Hematopoietic multipotent progenitor cell treated with erythropoietin and hydrocortisone succinate and interleukin-3 and kit ligand, for 4 days (in vitro differentiated cells): Measurements from ENCODE around the gene NFX1.

ENCODE experiments used
- DNase-seq: peaks from one replicate; pipeline ENCODE4 v3.0.0-alpha.2; 2015

Gene NFX1

DNA sequence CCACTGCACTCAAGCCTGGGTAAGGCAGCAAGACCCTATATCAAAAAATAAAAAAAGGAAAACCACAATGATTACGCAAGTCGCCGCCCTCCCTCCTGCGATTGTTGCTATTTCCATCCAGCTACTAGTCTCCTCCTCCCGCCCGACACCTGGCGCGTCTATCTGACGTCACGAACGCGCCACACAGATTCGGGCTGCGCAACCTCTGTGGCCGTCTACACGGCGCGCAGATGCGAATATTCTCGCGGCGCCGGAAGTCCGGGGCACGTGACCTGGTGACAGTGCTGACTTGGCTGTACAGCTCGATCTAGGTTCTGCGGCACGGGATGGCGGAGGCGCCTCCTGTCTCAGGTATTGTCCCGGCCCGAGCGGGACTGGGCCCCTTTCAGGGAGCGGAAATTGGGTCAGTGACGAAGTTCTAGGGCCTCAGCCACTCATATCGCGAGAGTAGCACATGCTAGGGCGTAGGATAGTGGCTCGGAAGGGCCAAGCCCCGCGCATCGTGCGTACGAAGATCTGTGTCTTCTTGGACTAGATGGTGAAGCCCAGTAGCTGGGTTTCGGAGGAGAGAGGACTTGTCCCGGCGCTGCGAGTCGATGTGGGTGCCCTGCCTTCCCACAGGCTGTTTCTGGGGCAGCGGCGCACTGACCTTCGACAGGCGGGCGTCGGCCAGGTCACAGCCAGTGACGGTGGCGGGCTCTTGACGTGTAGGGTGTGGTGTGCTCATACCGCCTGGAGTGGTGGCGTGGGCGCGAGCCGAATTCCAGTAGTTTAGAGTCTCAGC lies at the start of gene NFX1:
Gene NFX1 (plus strand): TSS at position 270 of the 784 bp plus-strand sequence. CDS start 57 bp downstream, at position 327.
- DNase-seq, result peak; percentile 99

DNA sequence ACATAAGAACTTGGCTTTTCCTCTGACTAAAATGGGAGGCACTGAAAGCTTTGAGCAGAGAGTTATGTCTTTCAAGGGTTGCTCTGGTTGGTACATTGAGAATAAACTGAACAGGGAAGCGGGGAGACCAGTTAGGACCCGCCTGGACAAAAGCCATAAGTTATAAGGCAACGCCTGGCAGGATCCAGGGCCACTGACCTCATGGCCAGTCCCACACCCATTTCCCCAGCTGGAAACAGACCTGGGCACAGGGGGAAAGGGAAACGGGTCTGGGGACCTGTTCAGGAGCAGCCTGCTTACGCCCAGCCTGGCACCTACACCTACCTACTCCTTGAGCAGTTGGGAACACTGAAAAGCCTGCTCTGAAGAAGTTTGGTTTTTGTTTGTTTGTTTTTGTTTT lies 49.0 kb upstream of the NFX1 start:
- no peak for DNase-seq

DNA sequence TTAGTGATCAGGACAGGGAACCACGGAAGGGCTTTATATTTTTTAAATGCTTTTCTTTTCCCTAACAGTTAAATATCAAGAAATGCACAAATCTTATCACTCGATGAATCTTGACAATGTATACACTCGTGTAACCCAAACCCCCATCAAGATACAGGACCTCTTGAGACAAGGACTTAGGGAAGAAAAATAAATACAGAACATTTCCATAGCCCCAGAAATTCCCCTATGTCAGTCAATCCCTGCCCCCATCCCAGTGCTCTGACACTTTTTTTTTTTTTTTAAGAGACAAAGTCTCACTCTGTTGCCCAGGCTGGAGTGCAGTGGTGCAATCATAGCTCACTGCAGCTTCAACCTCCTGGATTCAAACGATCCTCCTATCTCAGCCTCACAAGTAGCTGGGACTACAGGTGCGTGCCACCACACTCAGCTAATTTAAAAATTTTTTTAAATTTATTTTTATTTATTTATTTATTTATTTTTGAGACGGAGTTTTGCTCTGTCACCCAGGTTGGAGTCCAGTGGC lies 47.6 kb upstream of the NFX1 start:
- no peak for DNase-seq

DNA sequence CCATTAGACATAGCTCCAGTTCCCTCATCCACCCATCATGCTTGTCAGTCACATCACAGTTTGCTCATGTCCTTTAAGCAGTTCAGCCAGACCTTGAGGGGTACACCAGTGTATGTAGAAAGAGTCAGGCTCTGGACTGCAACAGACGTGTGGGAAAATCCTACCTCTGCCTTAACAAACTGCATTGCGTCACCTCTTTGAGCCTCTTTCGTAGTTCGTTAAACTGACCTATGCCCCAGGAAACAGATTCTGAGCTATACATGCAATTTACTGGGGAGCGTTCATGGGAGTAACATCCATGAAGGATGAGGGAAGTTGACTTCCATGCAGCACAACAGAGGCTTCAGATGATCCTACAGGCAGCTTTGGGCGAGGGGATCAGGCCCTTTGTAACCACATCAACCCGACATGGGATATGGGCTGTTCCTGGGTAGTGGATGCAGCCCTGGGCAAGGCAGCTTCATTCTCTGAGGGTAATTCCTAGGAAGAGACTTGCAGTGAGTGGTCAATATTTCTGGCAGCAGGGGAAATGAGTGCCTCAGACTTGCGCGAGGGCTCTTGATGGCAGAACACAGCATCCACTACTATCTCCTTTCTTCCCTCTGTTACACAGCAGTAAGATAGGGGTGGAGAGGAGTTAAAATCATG lies 46.1 kb upstream of the NFX1 start:
- DNase-seq, result no peak

DNA sequence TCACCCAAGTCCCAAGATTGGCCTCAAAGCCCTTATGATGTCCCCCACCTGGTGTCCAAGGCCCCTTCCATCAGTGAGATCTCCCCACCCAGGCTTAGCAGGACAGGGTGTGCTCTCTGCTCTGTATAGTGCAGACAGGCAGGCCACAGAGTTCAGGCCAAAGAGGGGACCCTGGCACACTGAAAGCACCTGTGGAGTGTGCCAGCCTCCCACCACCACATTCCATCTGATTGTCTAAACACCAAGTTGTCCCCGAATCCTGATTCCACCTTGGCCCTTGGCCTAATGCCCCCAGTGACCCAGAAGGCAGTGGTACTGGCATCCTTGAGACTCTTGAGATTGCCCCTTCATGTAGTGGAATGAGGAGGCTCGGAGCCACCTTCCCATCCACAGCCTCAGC lies 45.0 kb upstream of the NFX1 start:
- DNase-seq, result no peak

DNA sequence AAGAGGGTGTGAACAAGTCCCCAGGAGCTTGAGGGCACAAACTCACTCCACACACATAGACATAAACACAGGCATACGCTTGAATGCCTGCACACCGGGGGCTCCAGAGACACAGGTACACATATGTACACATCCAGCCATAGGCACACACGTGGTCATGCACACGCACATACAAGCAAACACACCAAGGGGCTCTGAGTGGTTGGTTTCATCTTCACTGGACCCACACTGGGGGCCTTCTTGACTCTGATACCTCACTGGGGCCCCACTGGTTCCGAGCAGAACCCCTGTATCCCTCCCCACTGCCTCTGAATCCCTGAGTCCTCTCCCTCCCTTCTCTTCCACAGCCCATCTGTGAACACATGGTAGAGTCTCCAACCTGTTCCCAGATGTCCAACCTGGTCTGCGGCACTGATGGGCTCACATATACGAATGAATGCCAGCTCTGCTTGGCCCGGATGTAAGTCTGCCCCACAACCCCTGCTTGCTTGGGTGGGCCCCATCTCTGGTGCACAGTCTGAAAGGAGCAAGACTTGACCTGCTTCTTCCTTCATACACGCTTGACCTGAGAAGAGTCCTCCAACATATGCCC lies 44.0 kb upstream of the NFX1 start:
- no peak for DNase-seq

DNA sequence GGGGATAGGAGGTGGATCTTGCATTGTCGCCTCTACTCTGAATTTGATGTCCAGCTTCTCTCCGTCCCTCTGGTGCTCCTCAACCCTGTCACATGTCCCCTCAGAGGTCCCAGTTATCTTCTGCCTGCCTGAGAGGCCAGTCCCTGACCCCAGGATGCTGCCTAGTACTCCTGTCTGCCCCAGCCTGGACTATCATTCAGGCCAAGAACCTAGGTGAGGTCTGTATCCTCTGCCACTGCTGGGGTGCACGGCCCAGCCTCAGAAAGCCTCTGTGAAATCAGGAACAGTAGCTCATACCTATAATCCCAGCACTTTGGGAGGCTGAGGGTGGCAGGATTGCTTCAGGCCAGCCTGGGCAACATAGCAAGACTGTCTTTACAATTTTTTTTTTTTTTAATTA lies 41.7 kb upstream of the NFX1 start:
- no peak for DNase-seq

DNA sequence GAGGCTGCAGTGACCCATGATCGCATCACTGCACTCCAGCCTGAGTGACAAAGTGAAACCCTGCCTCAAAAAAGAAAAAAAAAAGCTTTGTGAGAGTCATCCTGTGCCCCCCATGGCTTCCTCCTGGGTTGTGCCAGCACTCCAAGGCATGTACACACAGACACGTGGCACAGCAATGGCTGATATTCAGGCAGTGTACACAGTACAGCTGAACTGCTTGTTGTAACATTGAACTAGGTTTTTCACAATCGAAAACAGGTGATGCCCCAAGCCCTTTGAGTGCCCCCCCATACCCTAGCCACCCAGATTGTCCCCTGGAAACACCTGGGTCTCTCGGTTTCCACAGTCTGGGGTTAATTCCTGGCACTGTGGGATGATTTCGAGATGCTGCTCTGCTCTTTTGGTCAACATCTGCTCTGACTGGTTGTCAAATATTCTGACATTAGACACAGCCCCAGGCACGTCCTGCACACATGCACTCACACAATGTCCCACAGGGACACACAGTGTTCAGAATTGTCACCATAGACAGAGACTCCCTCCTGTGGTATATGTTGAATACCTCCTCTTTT lies 41.1 kb upstream of the NFX1 start:
- no peak for DNase-seq

DNA sequence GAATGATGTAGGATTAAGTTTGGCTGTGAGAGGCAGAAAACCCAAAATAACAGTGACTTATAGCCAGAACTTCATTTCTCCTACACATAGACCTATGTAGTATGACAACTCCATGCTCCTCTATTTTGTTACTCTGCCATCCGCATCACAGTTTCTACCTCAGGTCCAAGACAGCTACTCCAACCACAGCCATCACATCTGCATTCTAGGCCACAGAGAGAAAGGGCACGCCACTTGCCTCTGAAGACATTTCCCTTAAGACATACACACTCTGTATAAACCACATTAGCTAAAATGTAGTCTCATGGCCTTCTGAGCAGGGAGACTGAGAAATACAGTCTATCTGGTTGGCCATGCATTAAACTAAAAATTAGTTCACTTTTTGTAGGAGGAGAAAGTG lies 40.3 kb upstream of the NFX1 start:
- no peak for DNase-seq

DNA sequence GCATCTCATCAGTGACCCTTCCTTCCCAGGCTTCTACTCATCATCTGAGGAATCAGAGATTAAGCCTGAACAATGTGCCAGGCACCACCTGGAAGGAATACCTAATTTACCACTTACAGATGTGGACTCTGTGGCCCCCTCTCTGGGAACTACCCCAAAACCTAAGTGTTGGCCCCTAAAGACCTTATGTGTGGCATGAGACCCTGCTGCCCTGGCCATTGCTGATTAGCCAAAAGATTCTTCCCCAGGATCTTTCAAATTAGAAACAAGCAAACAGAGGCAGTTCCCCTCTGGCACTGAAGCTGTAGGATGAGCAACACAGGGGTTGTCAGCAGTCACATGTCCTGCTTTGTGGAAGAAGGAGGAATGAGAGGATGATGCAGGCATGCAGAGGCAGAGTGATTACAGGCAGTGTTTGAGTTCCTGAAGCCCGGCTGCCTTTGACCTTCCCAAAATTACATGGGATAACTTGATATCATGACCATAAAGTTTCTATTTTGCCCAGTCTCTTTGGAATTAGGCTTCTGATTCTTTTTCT lies 39.8 kb upstream of the NFX1 start:
- DNase-seq, result no peak

DNA sequence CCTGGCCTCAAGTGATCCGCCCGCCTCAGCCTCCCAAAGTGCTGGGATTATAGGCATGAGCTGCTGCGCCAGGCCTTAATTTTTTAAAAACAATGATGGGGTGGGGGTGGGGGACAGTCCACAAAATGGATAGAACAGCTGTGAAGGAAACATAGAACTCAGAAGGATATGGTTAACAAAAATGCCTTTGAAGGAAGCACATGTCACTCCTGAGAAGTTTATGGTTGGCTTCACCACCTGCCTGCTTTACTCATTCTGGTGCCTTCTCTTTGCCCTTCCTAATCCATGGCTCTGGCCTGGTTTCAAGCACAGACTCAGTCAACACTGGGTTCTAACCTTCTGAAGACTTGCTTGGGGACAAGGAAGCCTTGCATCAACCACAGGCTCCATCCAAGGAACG lies 36.1 kb upstream of the NFX1 start:
- DNase-seq, result no peak

DNA sequence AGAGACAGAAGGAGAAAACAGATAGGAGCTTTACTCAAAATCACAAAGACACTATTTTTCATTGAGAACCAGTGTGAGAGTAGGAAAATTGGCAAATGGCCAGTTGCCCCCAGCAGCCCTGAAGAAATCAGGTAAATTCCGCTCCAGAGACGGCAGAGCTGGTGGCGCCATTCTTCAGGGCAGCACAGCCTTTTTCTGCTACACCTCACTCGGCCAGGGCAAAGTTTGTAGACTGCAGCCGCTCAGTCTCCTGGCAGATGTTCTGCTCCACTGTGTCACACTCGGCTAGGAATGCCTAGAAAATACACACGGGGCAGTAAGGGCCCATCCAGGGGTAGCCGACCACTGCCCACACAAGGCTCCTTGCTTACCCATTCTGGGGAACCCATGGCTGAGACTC lies 35.3 kb upstream of the NFX1 start:
- no peak for DNase-seq

DNA sequence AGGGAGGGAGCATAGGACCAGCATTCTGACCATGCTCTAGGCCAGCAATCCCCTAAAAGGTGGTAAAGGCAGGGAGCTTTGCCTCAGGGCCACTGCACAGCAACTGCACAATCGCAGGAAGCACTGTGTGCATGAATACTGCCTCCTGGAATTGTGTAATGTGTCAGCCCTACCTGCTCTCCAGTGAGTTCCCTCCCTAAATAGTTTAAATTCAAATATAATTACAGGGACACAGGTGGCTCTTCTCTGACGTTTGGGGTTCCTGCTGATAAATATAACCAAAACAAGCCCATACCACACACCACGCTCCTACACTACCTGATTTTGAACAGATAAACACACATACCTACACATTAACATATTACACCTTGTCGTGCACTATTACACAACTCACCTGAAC lies 34.8 kb upstream of the NFX1 start:
- no peak for DNase-seq

DNA sequence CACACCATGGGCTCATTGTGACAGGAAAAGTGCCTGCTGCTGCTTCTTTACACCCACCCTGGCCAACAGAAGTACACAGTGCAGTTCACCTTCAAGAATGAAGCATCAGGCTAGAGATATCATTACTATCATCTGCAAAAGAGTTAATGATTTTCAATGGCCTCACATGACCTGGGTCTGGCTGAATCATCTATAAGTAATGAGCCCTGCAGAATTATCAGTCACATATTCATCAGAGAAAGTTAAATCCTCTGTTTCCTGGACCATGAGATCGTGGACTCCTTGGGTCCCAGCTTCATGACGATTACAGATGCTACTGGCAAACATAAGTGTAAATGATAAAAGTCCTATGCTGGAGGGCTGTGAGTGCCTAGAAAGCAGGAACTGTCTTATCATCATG lies 34.1 kb upstream of the NFX1 start:
- DNase-seq, result no peak

DNA sequence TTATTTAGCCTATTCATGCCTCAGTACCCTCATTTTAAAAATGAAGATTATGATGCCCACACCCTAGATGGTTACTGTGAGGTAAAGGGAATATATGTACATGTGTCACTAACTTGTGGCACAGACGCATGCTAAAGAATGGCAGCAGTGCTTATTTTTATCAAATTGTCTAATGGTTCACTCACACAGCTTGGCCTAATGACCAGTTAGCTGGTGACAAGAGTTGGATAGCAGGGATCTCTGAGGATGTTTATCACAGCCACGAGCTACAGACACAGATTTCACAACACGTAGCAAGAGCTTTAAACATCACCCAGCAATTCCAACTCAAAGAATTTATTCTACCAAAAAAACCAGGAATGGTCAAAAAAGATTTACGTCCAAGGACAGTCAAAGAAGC lies 33.0 kb upstream of the NFX1 start:
- no peak for DNase-seq

DNA sequence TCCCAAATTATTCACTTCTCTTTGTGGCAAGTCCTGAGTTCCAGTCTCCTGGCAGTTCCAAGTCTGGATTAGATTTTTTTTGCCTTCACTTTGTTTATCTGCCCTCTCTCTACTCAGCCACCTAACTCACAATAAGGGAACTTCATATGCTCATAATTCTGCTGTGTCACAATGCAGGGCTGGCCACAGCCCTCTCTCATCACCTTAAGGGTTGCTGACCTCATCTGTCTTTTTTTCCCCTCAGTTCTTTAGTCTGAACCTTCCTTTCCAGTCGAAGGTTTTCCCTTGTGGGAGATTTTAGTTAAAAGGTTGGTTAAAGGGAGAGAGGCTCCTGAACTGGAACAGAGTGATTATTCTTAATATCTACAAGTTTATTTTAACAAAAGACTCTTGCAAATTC lies 29.9 kb upstream of the NFX1 start:
- DNase-seq, result peak; percentile 31

DNA sequence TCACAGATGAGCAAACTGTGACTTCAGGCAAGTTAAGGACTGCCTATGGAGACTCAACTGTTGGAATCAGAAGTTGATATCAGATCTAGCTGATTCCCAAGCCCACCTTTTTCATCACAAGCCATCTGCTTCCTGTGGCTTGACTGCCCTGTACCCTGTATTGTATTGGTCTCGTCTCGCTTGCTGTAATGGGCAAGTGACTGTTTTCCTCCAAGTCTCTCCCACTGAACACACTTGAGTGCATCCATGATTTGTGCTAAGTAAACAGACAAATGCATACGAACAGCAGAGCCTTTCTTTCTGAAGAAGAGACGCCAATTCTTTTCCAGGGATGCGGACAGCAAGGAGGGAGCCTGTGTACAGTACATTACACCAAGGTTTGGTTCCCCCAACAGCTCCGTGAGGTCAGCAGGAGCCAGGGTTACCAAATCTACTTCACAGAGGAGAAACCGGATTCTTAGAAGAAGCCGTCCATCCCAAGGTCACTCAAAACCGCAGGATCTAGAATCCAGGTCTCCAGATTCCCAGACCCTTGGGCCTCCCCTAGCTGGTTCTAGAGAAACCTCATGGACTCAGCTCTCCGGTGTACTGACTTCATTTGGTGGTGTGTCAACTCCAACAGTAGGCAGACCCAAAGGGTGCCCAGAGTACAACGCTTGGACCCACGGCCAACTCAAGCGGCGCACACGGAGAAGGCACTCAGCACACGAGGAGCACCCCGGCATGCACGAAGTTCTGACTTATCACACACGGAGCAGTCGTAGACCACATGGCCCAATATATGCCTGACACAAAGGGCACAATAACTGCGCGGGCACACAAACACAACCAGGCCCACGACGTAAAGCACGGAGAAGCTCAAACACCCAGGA lies 26.9 kb upstream of the NFX1 start:
- peak; percentile 69 for DNase-seq

DNA sequence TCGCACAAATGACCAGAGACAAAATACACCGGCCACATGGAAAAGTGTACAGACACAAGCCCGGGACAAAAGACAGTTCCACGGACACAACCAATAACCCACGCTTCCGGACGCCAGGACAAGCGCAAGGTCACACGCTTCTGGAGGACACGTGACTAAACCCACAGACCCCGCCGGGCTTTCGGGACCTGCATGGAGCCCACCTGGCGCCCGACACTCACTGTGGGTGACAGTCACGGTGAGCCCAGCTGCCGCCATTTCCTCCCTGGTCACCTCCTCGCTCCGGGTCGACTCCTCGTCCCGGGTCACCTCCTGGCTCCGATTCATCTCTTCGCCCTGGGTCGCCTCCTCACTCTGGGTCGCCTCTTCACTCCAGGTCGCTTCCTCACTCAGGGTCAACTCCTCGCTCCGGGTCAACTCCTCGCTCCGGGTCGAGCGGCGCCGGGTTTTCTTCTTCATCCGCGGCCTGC lies 26.3 kb upstream of the NFX1 start:
- peak; percentile 77 for DNase-seq

DNA sequence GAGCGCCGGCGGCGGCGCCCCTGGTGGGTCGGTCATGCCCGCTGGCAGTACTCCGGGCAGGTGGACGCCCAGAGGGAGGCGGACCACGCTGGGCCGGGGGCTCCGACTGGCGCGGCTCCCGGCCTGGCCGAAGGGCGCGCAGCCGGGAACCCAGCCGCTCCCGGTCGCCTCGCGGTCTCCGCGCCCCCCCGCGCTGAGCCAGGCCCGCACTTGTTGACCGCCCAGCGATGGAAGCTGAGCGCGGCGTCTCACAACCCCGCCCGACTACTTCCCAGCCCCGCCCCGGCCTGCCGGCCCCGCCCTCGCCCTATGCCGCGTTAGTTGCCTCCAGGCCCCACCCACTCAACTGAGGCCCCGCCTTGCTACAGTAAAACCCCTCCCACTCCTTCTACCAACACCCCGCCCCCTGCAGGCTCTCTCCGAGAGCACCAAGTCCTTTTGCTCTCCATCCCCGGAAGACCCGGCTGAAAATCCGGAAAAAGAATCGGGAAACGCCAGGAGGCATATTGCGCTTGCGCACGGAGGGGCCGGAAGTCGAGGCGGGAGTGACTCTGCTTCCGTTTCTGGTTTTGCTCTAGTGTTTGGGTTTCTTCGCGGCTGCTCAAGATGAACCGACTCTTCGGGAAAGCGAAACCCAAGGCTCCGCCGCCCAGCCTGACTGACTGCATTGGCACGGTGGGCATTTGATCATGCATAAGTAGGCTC lies 25.7 kb upstream of the NFX1 start, which contains the start of the genes BAG1 and CHMP5:
Gene BAG1 (minus strand): TSS at position 236 of the 705 bp plus-strand sequence.
Gene CHMP5 (plus strand): TSS at position 577 of the 705 bp plus-strand sequence. CDS start 30 bp downstream, at position 607.
- peak; percentile 100 for DNase-seq

DNA sequence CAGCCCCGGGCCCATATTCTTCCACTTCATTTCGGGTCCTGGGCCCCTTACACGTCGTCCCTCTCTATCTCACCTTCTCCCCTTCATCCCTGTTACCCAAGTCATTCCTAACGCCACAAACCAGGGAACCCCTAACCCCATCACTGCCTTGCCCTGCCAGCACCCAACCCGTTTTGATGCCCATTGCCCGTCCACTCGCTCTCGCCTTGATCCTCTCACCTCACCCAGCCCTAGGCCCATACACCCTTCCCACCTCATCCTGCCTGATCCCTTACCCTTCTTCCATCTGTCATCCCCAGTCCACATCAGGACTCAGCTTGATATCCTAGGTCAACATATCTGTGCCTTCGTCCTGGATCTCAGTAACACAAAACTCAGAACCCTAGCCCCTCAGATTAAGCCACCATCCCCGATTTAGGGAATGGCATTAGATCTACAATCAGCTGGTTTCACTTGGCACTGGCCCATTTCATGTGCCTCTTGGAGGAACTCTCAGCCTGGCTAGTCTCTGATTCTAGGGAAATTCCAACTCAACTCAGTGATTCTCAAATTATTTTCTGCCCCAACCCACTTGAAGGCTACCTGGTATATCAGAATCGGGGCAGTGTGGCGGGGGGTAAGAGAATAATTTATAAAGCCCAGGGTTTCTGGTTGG lies 25.0 kb upstream of the NFX1 start:
- no peak for DNase-seq
